BLaER1 treated with 17β-estradiol and CSF1 and Interleukin-3, amounts not matched to agents 10 nM and 100 nM (cell line): ENCODE data around the gene SPATA2L.

Source experiments
- H3K27ac ChIP-seq, 11 experiments: shearing (Covaris generic); formaldehyde crosslinking; 2 replicates each; pipeline ENCODE4 v1.8.1; 2022
- H3K27me3 ChIP-seq, 11 experiments: shearing (Covaris generic); formaldehyde crosslinking; 2 replicates each; pipeline ENCODE4 v1.8.1; 2022
- H3K36me3 ChIP-seq, 11 experiments: shearing (Covaris generic); formaldehyde crosslinking; 2 replicates each; pipeline ENCODE4 v1.8.1; 2022
- H3K4me1 ChIP-seq, 10 experiments: shearing (Covaris generic); formaldehyde crosslinking; 2 replicates each; pipeline ENCODE4 v1.8.1; 2022
- H3K4me2 ChIP-seq, 11 experiments: shearing (Covaris generic); formaldehyde crosslinking; 2 replicates each; pipeline ENCODE4 v1.8.1; 2022
- H3K4me3 ChIP-seq, 10 experiments: shearing (Covaris generic); formaldehyde crosslinking; 2 replicates each; pipeline ENCODE4 v1.8.1; 2022
- H3K9ac ChIP-seq, 11 experiments: shearing (Covaris generic); formaldehyde crosslinking; 2 replicates each; pipeline ENCODE4 v1.8.1; 2022
- H3K9me3 ChIP-seq, 11 experiments: shearing (Covaris generic); formaldehyde crosslinking; replicated peaks in 1 of 11; 2 replicates each; pipeline ENCODE4 v1.8.1; 2022
- H4K20me1 ChIP-seq, 11 experiments: shearing (Covaris generic); formaldehyde crosslinking; 2 replicates each; pipeline ENCODE4 v1.8.1; 2022
- Cebpa-rat ChIP-seq, 11 experiments: shearing (Covaris generic); IDR thresholded peaks; 2 replicates each; pipeline ENCODE4 v1.8.1; 2022

SPATA2L gene

GRCh38 chr16:89741342-89742014 lies 40.0 kb upstream of the SPATA2L start:
- H3K36me3 ChIP-seq, result peaks cover 44 to 100% (median 98%) of the 10 kb centered on the region in 11 experiments
- H3K4me1 ChIP-seq, result peaks cover 11 to 21% (median 15%) of the 10 kb centered on the region in 10 experiments; a peak in 18 of 20 replicates
- H4K20me1 ChIP-seq, result peaks cover 8 to 97% (median 61%) of the 10 kb centered on the region in 11 experiments; a peak in 21 of 22 replicates
- H3K27ac ChIP-seq, result no peak overlapping the region
- no peak for TF ChIP-seq Cebpa-rat (IDR thresholded peaks at IDR 0.05)
- H3K27me3 ChIP-seq, result no peaks in the 10 kb centered on the region
- H3K9ac ChIP-seq, result no peak overlapping the region; a peak in 1 of 22 replicates
- no peaks in the 10 kb centered on the region for H3K9me3 ChIP-seq
- no peak overlapping the region for H3K4me3 ChIP-seq
- no peak overlapping the region for H3K4me2 ChIP-seq

GRCh38 chr16:89739383-89739782 lies 37.9 kb upstream of the SPATA2L start:
- H3K27ac ChIP-seq, result no peak overlapping the region
- H3K4me3 ChIP-seq, result no peak overlapping the region
- no peak for TF ChIP-seq Cebpa-rat (IDR thresholded peaks at IDR 0.05)
- no peaks in the 10 kb centered on the region for H3K9me3 ChIP-seq
- peaks cover 28 to 100% (median 82%) of the 10 kb centered on the region in 11 experiments; a peak in 21 of 22 replicates for H4K20me1 ChIP-seq
- H3K9ac ChIP-seq, result no peak overlapping the region
- H3K27me3 ChIP-seq, result no peaks in the 10 kb centered on the region
- H3K4me1 ChIP-seq, result peaks cover 11 to 21% (median 16%) of the 10 kb centered on the region in 10 experiments; a peak in 18 of 20 replicates
- peaks cover 65 to 100% (median 100%) of the 10 kb centered on the region in 11 experiments for H3K36me3 ChIP-seq
- no peak overlapping the region for H3K4me2 ChIP-seq

GRCh38 chr16:89738538-89739317 lies 37.2 kb upstream of the SPATA2L start:
- Histone ChIP-seq H3K36me3 (peaks cover 72 to 100% (median 100%) of the 10 kb centered on the region in 11 experiments), H3K27ac (no peak overlapping the region), H3K9ac (no peak overlapping the region), H3K4me1 (peaks cover 11 to 21% (median 16%) of the 10 kb centered on the region in 10 experiments; a peak in 18 of 20 replicates), H4K20me1 (peaks cover 33 to 100% (median 88%) of the 10 kb centered on the region in 11 experiments; a peak in 21 of 22 replicates), H3K9me3 (no peaks in the 10 kb centered on the region), H3K4me3 (no peak overlapping the region), H3K27me3 (no peaks in the 10 kb centered on the region), H3K4me2 (no peak overlapping the region)
- no peak for TF ChIP-seq Cebpa-rat (IDR thresholded peaks at IDR 0.05)

GRCh38 chr16:89738072-89738377 lies 36.5 kb upstream of the SPATA2L start:
- Histone ChIP-seq H3K27ac (no peak overlapping the region), H3K36me3 (peaks cover 79 to 100% (median 100%) of the 10 kb centered on the region in 11 experiments)

GRCh38 chr16:89737341-89738071 lies 36.0 kb upstream of the SPATA2L start:
- Histone ChIP-seq H3K4me2 (peak overlapping the region in 7 of 11 experiments; percentile 5 to 53 (median 39); a peak in 13 of 22 replicates), H3K4me1 (peaks cover 11 to 19% (median 16%) of the 10 kb centered on the region in 10 experiments; a peak in 18 of 20 replicates), H3K9me3 (no peaks in the 10 kb centered on the region), H4K20me1 (peaks cover 46 to 100% (median 94%) of the 10 kb centered on the region in 11 experiments; a peak in 21 of 22 replicates), H3K9ac (peak overlapping the region in 1 of 11 experiments; percentile 47; a peak in 1 of 22 replicates), H3K27me3 (no peaks in the 10 kb centered on the region), H3K4me3 (no peak overlapping the region), H3K36me3 (peaks cover 84 to 100% (median 100%) of the 10 kb centered on the region in 11 experiments), H3K27ac (no peak overlapping the region)
- TF ChIP-seq Cebpa-rat (IDR thresholded peaks at IDR 0.05), result no peak

More at GRCh38 chr16:89738072-89738377, 36.5 kb upstream of the SPATA2L start:
- H3K4me3 ChIP-seq, result no peak overlapping the region
- H3K27me3 ChIP-seq, result no peaks in the 10 kb centered on the region
- no peak overlapping the region for H3K9ac ChIP-seq
- TF ChIP-seq Cebpa-rat (IDR thresholded peaks at IDR 0.05), result no peak
- H4K20me1 ChIP-seq, result peaks cover 40 to 100% (median 94%) of the 10 kb centered on the region in 11 experiments; a peak in 21 of 22 replicates
- H3K9me3 ChIP-seq, result no peaks in the 10 kb centered on the region
- H3K4me1 ChIP-seq, result peaks cover 11 to 20% (median 16%) of the 10 kb centered on the region in 10 experiments; a peak in 18 of 20 replicates
- H3K4me2 ChIP-seq, result peak overlapping the region in 3 of 11 experiments; percentile 30 to 53 (median 52); a peak in 2 of 22 replicates

GRCh38 chr16:89736554-89736953 lies 35.0 kb upstream of the SPATA2L start:
- Histone ChIP-seq H3K4me1 (peaks cover 7 to 19% (median 16%) of the 10 kb centered on the region in 10 experiments; a peak in 18 of 20 replicates), H3K27me3 (no peaks in the 10 kb centered on the region), H3K9me3 (no peaks in the 10 kb centered on the region), H4K20me1 (peaks cover 55 to 100% (median 98%) of the 10 kb centered on the region in 11 experiments; a peak in 21 of 22 replicates), H3K4me3 (no peak overlapping the region), H3K27ac (no peak overlapping the region), H3K4me2 (peak overlapping the region in 4 of 11 experiments; percentile 5 to 52 (median 42); a peak in 5 of 22 replicates), H3K36me3 (peaks cover 93 to 100% (median 100%) of the 10 kb centered on the region in 11 experiments), H3K9ac (peak overlapping the region in 1 of 11 experiments; percentile 47; a peak in 1 of 22 replicates)
- no peak for TF ChIP-seq Cebpa-rat (IDR thresholded peaks at IDR 0.05)

GRCh38 chr16:89733792-89734191 lies 32.3 kb upstream of the SPATA2L start:
- Histone ChIP-seq H3K4me3 (no peak overlapping the region), H3K27me3 (no peaks in the 10 kb centered on the region), H4K20me1 (peaks cover 70 to 100% (median 97%) of the 10 kb centered on the region in 11 experiments; a peak in 21 of 22 replicates), H3K4me1 (peaks cover 0 to 19% (median 15%) of the 10 kb centered on the region in 10 experiments; a peak in 16 of 20 replicates), H3K36me3 (peaks cover 97 to 100% (median 100%) of the 10 kb centered on the region in 11 experiments), H3K27ac (no peak overlapping the region), H3K4me2 (no peak overlapping the region), H3K9ac (no peak overlapping the region), H3K9me3 (no peaks in the 10 kb centered on the region)
- no peak for TF ChIP-seq Cebpa-rat (IDR thresholded peaks at IDR 0.05)

GRCh38 chr16:89733322-89733721 lies 31.8 kb upstream of the SPATA2L start:
- Histone ChIP-seq H3K27me3 (no peaks in the 10 kb centered on the region), H3K4me3 (no peak overlapping the region), H3K9me3 (no peaks in the 10 kb centered on the region), H3K4me1 (peaks cover 0 to 19% (median 15%) of the 10 kb centered on the region in 10 experiments; a peak in 16 of 20 replicates), H3K36me3 (peaks cover 95 to 100% (median 100%) of the 10 kb centered on the region in 11 experiments), H3K27ac (no peak overlapping the region), H3K9ac (no peak overlapping the region), H3K4me2 (no peak overlapping the region), H4K20me1 (peaks cover 68 to 100% (median 97%) of the 10 kb centered on the region in 11 experiments; a peak in 21 of 22 replicates)
- no peak for TF ChIP-seq Cebpa-rat (IDR thresholded peaks at IDR 0.05)
